GM21360 (cell line): Measurements from ENCODE around the gene HLCS.

ENCODE experiments used
- ATAC-seq: cut with Tn5 transposase; IDR thresholded peaks from one replicate; pipeline ENCODE4 v1.9.1; 2021; ENCODE audit warnings: mild to moderate bottlenecking, moderate library complexity; ENCODE audit not compliant: unreplicated experiment

Gene HLCS

DNA sequence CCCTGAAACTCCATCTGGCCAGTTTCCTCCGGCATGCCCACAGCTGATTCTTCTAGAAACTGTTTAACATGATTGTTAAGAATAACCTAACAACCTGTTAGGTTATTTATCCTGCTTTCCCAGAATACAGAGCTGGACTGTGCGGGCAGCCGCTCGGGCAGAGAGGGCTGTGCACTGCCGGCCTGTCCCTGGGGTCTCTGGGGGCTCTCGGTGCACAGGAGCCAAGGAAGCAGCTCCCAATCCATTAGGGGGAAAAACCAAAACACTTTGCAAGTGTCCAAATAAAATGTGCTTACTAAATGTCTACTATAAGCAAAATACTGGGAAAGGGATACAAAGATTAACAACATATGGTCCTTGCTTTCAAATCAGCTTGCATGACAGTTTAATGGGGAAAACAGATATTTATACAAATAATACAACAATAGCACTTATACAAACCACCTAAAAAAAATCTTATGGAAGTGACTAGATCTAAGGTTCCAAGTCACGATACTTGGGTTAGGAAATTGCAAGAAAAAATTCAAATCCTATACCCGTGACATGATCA lies 50.7 kb downstream of the HLCS start:
- no peak for ATAC-seq

DNA sequence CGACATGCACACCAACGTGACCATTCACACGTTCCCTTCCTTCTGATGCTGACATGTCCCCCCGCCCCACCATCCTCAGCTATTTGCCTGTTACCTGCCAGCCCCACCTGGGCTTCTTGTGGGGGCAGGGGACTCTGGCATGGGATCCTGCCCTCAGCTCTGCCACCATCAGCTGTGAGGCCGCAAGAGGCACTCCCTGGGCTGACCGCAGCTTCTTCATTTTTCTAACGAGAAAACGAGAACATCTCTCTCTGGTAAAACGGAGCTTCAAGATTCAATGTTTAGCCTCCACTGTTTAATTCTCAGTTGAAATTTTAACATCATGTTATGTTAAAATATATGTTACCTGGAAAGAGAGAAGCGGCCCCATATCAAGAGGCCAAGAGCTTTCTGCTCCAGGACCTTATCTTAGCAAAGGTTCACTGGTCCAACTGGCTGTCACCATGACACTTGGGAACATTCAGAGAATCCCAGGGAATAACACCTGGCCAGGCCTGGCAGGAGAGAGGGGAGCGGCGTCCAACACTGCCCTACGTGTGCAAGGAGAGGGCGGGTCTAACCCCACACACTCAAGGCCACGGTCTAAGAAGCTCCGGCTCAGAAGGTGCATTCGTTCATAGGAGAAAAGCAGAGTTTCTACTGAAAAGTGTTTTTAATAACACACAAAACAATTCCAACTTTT lies 51.3 kb downstream of the HLCS start:
- no peak for ATAC-seq

DNA sequence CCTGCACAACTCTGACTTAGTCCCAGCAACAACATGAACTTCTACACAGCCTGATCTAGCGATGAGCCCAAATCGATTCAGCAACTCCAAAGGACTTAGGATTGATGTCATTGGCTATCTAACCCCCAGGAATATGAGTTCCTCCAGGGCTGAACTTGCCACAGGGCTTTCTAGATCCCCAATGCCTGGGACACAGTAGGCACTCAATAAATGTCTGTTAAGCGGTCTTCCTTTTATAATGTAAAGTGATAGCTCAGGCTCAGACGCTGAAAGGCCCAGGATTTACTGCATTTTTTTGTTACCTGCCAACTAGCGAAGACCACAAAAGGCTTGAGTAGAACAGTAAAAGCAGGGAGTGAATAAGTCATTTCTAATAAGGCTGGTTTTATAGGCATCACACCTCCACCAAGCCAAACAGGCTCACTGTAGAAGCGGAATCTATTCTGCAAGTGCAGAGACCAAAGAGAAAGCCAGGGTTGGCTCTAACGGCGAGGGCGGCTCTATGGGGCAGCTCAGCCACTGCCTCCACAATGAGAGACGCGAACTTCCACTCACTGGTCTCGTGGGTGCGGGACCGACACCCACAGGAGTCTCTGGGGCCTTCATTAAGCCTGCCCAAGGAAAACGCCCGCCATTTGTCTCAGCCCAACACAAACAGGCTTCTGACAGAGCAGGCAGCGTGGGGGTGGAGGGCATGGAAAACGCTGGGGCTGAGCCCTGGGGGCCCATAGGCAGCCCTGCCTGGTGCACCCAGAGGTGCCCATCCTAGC lies 52.0 kb downstream of the HLCS start:
- ATAC-seq: no peak

DNA sequence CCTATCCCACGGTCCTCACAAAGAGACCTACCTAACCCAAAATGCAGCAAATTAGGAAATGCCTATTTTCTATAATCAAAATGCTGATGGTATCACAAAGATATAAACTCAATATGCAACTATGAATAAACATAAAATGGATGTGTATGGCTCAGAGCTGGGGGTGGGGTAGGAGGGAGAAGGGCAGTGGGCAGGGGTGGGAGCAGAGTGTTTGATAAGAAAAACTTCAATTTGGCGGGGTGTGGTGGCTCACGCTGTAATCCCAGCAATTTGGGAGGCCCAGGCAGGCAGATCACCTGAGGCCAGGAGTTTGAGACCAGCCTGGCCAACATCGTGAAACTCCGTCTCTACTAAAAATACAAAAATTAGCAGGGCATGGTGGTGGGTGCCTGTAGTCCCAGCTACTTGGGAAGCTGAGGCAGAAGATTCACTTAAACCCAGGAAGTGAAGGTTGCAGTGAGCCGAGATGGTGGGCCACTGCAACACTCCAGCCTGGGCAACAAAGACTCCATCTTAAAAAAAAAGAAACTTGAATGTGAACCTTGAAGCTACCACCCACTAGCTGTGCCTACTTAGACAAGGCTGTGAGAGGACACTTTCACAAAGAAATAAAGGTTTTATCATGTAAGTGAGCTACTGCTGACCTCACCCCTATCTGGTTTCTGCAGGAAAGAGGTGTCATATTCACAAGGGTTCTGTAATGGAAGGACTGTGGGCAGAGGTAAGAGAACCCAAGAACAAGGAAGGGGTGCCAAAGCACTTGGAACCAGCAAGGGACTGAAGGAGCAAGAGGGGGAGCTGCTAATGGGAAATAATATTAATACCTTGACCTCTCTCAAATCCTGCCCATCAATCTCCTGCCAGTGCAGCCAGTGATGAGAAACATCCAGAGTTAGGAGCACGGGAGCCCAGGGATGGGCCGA lies 53.0 kb downstream of the HLCS start:
- ATAC-seq: no peak

DNA sequence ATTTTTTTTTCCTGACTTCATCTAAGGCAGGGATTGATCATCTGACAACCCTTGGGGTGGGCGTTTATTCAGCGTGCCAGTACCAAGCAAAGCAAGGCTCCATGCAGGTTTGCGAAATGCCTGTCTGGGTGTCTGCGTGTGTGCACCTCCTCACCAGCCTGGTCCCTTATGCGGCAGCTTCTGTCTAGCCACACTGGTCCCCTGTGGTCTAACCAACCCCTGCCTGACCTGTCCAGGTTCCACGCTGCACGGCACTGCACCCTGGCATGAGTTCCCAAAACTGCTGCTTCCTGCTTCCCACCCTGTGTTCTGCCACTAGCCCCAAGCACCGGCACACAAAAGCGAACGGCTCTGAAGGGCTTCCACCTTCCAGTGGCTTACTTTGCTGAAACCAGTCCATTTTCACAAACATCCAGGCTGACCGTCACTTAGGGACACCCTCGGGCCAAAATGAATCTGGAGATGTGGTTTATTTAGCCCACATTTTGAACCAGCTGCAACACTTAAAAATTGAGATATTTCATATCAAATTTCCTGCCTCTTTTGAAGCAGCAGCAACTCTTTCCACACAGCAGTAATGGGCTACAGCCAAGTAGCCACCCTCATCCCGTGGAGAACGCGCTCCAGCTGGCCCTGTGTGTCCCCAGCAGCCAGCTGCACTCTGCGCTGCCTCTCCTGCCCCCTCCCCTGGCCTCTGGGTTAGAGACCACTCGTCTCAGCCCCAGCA lies 55.7 kb downstream of the HLCS start:
- no peak for ATAC-seq

DNA sequence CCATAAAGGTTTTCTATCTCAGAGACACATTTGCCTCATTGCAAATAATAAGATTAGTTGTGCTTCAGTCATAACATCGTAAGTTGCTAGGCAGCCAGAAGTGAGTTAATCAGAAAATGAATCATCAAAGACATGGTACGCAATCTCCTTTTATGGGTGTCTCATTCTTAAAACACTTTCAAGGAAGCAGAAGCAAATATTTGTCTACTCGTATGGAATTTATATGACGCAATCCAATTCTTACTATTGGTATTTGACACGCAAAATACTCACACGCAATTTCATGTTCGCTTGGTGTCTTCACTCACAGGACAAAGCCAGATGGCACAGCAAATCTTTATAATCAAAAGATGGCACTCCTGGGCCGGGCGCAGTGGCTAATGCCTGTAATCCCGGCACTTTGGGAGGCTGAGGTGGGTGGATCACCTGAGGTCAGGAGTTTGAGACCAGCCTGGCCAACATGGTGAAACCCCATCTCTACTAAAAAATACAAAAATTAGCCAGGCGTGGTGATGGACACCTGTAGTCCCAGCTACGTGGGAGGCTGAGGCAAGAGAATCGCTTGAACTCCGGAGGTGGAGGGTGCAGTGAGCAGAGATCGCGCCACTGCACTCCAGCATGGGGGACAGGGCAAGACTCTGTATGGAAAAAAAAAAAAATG lies 56.4 kb downstream of the HLCS start:
- no peak for ATAC-seq

DNA sequence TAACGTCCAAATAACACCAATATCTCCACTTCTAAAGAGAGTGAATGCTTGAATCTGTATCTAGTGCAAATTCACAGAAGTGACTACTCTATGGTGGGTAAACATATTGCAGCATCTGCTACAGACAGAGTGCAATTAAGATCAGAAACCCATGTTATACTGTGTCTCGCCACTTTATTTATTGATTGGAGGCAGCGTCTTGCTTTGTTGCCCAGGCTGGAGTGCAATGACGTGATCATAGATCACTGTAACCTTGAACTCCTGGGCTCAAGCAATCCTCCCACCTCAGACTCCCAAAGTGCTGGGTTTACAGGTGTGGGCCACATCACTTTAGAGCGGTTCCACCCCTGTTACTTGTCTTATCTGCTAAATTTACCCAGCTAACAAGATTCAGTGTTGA lies 57.0 kb downstream of the HLCS start:
- no peak for ATAC-seq

DNA sequence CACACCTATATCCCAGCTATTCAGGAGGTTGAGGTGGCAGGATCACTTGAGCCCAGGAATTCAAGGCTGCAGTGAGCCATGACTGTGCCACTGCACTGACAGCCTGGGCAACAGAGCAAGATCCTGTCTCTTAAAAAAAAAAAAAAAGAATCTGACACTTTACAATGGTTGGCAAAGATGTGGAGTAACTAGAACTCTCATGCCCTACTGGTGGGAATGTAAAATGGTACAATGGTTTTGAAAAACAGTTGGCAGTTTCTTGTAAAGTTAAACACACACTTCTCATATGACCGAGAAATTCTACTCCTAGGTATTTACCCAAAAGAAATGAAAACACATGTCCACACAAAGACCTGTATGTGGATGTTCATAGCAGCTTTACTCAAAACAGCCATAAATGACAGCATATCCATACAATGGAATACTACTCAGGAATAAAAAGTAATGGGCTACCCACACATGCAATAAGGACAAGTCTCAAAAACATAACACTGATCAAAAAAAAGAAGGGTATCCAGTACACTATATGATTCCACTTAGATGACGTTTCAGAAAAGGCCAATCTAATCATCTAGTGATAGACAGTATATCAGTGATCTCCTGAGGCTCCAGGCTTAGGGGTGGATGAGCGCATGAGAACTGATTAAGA lies 58.1 kb downstream of the HLCS start:
- ATAC-seq: no peak

DNA sequence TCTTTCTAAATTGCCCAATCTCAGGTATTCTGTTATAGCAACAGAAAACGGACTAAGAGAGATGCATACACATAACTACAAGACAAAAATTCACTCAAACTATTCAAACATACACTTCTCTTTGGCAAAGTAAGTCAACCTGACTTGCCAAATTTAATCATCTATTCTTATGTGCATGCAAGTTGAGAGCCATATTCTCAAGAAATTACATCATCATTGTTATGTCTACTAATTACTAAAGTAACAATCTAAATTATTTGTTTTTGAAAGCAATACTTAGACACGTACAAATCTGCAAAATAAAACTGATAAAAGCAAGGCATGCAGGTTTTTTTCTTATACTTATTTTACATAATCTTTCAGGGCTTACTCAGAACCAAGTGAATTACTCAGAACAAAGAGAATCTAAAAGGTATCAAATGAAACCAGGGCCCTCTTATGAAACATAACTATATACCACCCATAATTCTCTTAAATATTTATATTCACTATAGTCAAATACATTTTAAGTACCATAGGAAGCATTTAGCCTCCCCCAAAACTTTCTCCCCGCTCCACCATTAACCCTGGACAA lies 62.3 kb downstream of the HLCS start:
- ATAC-seq: no peak

DNA sequence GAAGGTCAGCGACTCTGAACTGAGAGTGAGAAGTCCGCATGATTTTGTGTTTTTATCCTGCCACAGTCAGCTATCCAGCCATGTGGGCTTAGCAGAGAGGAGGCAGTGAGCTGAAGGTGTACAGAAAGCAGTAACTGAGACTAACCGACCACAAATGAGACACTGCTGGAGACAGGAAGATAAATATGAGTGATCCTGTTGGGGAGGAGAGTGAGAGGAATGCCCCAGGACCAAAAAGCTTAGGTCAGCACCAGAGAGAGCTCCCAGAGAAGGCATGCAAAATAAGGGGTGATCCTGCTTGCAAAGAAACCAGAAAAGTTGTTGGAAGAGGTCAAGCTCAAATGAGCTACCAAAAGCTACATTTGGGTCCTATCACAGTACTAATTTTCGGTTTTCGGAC lies 63.7 kb downstream of the HLCS start:
- no peak for ATAC-seq

DNA sequence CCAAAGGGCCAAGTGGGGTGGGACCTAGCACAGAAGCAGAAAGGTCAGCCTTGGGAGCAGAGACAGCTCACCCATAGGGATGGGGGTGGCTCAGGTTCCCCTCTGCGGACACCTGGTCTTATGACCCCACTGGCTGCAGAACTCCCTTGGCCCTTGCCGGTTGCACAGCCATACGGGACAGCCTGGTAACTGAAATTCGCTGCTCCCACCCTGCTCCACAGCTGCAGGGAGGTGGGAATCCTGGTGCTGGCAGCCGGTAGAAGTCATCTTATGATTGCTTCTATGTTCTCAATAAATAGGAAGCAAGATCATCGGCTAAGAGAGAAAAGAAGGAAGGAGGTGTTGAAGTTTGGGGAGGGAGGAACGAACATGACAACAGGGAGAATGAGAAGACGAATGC lies 64.1 kb downstream of the HLCS start:
- ATAC-seq: no peak

DNA sequence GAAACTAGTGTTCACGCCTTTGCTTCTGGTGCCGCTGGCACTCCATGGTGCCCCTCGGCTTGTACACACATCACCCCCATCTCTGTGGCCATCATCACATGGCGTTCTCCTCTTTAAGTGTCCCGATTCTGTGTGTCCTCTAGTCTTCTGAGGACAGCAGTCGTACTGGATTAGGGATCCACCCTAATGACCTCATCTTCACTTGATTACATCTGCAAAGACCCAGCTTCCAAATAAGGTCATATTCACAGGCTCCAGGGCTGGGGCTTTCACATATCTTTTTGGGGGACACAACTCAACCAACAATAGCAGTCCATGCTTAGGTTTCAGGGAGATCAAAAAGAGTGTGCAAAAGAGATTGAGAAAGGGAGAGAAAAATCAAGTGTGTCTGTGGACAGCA lies 64.9 kb downstream of the HLCS start:
- no peak for ATAC-seq

DNA sequence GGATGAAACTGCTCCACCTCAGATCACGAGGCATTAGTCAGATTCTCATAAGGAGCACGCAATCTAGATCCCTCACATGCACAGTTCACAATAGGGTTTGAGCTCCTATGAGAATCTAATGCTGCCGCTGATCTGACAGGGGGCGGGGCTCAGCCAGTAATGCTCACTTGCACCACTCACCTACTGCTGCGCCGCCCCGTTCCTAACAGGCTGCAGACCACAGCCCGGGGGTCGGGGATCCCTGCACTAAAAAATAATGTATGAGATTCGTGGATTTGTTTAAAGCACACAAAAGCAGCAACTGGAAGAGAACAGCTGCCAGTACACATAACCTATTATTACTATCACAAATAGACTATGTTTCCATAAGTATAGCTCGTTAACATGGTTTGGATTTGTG lies 72.9 kb downstream of the HLCS start:
- ATAC-seq: no peak

DNA sequence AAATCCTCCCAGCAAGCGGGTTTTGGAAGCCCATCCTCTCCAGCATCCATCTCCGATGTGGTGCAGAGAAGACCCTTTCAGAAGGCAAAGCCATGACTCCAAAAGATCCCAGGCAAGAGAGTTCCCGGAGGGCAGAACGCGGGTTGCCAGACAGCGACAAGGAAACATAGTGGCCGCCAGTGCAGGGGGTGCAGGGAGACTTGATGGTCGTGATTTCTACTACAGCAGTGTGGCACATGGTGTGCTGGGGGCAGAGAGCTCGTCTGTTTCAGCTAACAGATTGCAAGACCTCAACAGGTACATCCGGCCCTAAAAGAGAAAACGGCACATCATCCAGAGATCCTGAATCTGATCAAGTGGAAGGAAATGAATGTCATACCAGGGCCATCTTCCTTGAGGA lies 74.3 kb downstream of the HLCS start:
- no peak for ATAC-seq

DNA sequence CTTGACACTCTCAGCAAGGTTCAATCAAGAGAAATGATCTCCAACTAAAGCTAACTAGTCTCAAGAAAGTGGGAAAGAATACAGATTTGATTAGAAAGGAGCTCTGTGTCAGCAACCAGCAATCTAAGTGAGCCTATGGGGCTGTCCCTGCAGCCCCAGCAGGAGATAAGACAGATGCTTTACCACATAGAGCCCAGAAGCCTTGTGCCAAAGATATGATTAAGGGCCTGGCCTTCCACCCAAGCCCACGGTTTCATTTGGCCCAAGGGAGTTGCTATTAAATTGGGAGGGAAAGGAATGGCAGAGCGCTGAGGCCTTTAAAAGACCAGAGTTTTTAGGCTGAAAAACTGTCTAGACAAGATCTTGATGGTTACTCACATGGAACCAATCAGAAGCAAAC lies 74.8 kb downstream of the HLCS start:
- no peak for ATAC-seq

DNA sequence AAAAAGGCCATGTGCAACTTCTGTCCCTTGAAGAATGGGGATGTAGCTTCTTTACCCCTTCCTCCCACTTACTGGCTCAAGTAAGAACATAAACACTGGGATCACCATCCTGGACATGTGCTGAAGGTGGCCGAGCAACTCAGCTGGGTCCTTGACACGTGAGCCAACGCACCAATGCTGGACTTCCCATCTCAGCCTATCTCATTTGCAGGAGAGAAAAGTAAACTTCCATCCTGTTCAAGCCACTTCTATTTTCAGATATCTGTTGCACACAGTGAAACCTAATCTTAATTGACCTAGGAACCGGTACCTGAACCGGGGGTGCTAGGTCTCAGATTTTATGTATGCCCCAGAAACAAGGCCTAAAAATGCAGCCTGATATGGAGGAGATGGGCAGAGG lies 75.3 kb downstream of the HLCS start:
- ATAC-seq: no peak

DNA sequence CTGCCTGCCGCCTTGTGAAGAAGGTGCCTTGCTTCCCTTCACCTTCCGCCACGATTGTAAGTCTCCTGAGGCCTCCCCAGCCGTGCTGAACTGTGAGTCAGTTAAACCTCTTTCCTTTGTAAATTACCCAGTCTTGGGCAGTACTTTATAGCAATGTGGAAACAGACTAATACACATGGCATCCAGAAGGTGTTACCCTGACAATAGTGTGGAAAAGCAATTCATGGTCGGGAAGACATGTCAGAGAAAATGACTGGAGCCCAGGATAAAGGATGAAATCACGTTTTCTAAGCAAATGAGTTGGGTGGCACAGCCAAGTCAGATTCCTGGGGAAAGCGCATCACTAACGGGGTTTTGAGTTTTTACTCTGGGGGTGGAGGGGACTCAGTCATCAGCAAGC lies 76.4 kb downstream of the HLCS start:
- no peak for ATAC-seq

DNA sequence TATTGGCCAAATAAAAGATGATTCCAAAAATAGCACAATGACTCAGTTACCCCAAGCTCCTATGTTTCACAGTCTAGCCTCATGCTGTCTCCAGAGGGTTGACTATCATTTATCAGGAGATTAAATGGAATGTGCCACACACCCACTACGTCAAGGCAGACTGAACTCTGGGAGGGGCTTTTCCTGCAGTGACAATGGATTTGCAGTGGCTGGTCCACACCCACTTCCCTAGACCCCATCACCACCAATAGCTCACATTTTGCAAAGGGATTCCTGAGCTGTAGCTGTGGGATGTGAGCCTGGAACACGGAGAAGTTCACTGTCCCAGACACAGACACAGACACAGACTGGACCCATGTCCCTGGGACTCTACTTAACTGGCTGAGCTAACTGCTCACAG lies 77.1 kb downstream of the HLCS start:
- ATAC-seq: no peak

DNA sequence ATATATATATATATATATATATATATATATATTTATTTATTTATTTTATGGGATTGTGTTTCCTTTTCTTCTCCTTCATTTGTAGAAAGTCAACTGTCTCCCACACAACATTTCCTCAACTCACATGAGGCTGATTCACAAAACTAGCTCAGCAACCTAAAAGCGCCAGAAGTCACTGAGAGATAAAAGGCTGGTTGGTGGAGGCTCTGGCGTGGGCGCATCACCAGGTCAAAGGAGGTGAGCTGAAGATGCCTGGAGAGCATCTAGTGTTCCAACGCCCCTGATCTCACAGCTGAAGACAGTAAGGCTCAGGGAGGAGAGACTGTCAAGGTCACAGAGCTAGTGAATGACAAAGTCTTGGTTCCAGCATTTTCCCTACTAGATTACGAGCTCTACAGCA lies 78.0 kb downstream of the HLCS start:
- no peak for ATAC-seq
